HG02759 (cell line): ENCODE data around the gene TRIM43.
"Not testable (repeated sequence)": the region's sequence is repeated elsewhere in the genome, so short reads cannot be mapped to it uniquely, and the experiment has no call there.

Experiments
- ATAC-seq: cut with Tn5 transposase; IDR thresholded peaks from one replicate; pipeline ENCODE4 v1.9.1; 2021; ENCODE audit warnings: mild to moderate bottlenecking, moderate library complexity; ENCODE audit not compliant: unreplicated experiment

TRIM43 gene

GRCh38 chr2:95591701-95592100 lies at the start of gene TRIM43:
TRIM43 (plus strand) TSS chr2:95592001; CDS start chr2:95594024, 2,023 bp downstream.
- not testable (repeated sequence) for ATAC-seq

- no peak for ATAC-seq
Measured at GRCh38 chr2:95551055-95551568, 40.7 kb upstream of the TRIM43 start.

DNA sequence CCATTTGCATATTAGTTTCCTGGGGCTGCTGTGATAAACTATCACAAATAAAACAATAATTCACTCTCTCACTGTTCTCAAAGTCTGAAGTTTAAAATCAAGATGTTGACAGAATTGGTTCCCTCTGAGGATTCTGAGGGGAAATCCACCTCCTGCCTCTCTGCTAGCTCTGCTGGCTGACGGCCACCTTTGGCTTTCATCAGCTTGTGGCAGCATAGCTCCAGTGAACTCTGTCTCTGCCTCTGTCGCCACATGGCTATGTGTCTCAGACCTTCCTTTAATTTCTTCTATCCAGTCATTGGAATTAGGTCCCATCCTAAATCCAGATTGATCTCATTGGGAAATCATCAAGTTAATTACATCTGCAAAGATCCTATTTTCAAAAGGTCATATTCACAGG lies 38.9 kb upstream of the TRIM43 start:
- ATAC-seq: no peak

DNA sequence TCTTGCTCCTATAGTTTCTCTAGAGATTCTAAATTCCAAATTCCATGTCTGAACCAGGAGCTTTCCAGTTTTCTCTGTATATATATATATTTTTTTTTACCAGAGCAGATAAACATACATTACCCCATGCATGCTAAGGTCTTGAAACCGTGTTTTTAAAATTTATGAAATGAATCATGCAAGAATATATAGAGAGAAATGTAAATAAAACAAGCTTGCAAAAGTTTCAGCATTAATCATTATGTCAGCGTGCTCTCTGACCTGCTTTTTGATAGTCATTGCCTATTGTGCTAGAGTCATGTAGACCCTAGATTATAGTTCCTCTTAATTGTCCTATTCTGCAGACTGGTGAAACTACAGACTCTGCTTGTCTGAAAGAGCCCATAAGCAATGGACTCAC lies 22.6 kb upstream of the TRIM43 start:
- ATAC-seq: no peak

DNA sequence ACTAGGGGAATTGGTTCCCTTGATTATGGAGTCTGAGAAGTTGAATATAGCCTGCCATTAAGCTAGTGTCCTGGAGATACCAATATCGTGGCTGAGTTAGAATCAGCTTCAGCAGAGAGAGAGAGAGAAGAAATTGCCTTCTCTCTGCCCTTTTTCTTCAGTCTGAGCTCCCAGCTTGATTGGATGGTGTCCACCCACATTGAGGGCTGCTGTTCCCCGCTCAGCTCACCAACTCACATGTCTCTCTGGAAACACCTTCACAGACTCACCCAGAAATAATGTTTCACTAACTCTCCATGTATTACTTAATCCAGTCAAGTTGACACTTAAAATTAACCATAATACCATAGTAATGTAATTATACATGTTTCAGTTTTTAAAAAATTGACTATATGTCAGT lies 17.9 kb upstream of the TRIM43 start:
- ATAC-seq: no peak

GRCh38 chr2:95574506-95574905 lies 17.3 kb upstream of the TRIM43 start:
- ATAC-seq: no peak

GRCh38 chr2:95575857-95576256 lies 15.9 kb upstream of the TRIM43 start:
- ATAC-seq: no peak

DNA sequence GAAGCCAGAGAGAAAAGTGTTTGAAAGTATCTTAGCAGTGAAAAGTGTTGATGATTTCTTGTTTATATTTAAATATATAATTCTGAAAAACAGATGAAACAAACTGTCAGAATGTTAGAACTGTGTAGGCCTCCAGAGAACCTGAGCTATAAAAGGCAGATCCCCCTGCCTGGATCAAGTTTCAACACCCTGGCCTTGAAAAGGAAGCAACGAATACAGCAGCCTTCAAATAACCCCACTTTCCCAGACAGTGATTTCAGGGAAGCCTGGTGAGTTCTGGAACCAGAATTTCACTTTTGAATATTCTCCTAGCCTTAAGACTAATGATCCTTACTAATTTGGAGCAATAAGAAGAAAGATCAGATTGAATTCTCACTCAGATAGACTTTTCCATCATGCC lies 13.3 kb upstream of the TRIM43 start:
- ATAC-seq: no peak

DNA sequence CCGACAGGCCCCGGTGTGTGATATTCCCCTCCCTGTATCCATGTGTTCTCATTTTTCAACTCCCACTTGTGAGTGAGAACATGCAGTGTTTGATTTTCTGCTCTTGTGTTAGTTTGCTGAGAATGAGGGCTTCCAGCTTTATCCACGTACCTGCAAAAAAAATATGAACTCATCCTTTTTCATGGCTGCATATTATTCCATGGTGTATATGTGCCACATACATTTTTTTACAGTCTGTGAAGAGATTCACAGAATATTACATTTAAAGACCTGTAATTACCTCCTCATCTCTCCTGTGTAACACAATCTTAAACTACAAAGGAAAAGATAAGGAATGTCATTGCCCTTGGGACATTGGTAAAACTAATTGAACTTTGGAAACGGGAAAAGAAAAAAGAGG lies 8.3 kb upstream of the TRIM43 start:
- ATAC-seq: not testable (repeated sequence)

DNA sequence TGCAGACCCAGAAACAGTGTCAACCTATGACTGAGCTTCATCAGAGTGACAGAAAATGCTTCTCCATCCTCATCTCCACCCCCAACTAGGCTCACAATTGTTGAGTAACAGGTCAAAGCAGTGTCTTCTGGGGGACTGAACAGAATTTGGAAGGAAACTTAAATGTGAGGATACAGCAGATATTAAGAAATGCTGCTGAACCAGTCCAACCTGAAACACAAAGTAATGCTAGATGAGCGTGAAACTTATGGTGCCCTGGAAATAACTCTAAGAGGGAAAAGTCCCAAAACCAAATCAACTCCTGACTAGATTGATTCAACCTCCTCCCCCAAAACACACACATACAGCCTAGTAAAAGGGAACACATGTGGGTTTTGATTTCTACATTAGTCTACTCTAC lies 7.5 kb upstream of the TRIM43 start:
- not testable (repeated sequence) for ATAC-seq

GRCh38 chr2:95589777-95590536 lies 1.8 kb upstream of the TRIM43 start:
- ATAC-seq: not testable (repeated sequence)

DNA sequence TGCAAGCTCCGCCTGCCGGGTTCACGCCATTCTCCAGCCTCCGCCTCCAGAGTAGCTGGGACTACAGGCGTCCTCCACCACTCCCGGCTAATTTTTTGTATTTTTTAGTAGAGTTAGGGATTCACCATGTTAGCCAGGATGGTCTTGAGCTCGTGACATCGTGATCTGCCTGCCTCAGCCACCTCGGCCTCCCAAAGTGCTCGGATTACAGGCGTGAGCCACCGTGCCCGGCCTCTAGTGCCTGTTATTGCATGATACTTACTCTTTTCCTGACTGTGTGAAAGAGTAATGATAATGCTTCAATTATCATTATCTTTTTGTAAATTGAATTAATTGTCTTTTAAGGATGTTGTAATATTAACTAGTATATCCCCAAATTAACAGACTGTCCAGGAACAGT lies 1.2 kb downstream of the TRIM43 start:
- ATAC-seq: not testable (repeated sequence)

DNA sequence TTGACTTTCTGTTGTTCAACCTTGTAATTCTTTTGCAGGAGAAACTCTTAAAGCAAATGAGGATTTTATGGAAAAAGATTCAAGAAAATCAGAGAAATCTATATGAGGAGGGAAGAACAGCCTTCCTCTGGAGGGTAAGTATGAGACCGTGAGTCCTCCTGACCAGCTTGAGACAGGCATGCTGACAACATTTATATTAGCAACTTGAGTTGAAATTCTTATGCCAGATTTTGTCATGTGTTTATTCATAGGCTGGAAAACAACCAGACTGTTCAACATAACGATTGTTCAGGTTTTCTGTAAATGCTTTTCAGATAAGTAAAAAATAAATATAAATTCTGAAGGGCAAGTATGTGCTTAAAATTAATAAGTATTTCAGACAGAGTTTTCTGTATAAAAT lies 3.2 kb downstream of the TRIM43 start:
- not testable (repeated sequence) for ATAC-seq

DNA sequence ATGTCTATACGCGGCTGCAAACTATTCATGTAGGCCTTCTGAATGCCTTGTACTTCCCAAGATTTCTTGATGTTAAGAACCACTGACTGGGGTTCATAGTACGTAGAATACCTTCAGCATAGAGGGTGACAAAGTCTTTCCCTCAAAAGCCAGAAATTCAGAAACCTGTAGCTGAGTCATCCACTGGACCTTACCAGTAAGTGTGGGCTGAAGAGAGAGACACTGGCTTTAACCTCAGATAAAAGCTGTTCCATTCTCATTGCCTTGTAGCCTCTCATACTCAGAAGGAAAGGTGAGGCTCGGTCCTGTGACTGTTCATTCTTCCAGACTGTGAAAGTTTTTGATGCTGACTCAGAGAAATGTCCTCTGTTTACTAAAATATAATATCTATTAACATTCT lies 9.5 kb downstream of the TRIM43 start:
- ATAC-seq: not testable (repeated sequence)

DNA sequence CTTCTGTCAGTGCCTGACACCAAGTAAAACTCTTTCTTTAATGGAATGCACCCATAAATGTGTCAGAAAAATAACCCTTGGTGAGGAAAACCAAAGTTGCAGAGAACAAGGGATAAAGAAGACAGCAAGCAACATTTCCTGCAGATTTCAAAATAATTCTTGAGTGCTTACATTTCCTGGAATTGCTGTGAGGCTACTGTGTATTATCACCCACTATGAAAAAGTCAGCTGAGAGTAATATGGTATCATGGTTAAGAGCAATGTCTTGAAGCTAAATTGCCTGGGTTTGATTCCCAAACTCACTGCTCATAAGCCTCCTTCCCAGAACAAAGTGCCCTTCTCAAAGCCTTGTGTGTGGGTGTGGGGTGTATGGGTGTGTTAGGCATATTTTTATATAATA lies 10.3 kb downstream of the TRIM43 start:
- not testable (repeated sequence) for ATAC-seq

- not testable (repeated sequence) for ATAC-seq
Measured at GRCh38 chr2:95608356-95608755, 16.6 kb downstream of the TRIM43 start.

DNA sequence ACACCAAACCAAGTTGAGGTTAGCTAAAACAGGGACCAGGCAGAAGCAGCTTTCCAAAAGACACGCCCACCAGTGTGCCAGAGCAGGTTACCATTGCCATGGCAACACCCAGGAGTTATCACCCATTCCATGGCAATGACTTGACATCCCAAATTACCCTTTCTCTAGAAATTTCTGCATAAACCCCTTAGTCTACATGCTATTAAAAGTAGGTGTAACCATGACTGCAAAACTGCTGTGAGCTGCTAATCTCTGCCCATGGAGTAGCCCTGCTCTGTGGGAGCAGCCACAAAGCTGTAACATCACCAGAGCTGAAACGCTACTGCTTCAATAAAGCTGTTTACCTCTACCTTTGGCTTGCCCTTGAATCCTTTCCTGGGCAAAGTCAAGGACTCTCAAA lies 18.0 kb downstream of the TRIM43 start:
- ATAC-seq: not testable (repeated sequence)

DNA sequence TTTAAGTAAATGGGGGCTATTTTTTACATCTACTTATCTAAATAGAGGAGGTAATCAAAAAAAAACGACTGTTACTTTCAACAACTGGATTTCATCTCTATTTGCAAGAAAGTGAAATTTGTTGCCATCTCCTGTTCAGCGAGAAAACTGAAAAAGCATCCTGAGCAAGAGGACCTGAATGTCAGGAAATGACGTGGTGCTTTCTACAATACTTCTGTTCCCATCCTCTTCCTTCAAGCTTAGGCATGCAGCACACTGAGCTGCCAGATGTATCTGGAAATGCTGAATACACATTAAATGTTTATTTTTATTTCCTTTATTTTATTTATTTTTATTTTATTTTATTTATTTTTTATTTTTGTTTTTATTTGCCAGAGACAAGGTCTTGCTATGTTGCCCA lies 21.2 kb downstream of the TRIM43 start:
- not testable (repeated sequence) for ATAC-seq

GRCh38 chr2:95622728-95623127 lies 30.9 kb downstream of the TRIM43 start:
- ATAC-seq: not testable (repeated sequence)

GRCh38 chr2:95630987-95631386 lies 39.2 kb downstream of the TRIM43 start:
- ATAC-seq: not testable (repeated sequence)

- ATAC-seq: not testable (repeated sequence)
Measured at GRCh38 chr2:95633626-95634259, 41.9 kb downstream of the TRIM43 start.
